Measurements from ENCODE around the gene TCF3. TPM values are rescaled to one million over a fixed set of nuclear protein-coding genes. Genes with fewer than 3 reads are reported as not detected.

Gene TCF3
- 197 and 208 TPM in 2 replicates for total RNA-seq

DNA sequence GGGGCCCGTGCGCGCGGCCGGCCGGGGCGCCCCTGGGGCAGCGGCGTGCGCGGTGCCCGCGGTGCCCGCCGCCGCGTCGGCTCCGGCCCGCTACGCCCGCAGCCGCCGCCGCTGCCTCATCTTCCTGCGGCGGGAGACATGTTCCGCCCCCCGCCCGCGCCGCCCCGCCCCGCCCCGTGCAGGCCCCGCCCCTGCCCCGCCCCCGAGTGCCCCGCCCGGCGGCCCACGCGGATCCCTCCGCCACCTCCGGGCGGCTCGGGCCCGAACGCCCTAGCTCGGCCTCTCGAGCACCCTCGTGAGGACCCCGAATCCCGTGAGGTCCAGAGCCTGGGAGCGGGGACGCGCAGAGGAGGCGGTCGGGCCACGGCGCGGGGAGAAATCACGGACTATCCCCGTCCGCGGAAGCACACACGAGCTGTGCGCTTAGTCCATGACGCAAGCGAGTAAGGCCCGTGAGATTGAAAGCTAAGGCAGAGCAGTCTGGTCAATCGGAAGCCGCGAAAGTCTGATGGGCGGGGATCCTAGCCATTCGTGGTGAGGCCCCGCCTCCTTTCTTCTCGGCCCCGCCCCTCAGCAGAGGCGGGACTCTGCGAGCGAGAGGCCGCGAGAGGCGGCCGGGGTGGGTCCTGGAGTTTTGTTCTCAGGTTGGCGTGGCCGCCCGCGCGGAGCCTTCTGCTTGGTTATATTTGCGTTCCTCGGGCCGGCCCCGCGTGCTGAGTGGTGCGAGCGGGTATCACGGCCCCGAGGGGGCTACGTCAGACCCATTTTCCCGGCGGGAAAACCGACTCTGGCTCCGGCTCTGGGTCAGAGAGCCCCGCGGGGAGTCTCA is at the start of gene TCF3:
TCF3 (minus strand) TSS at position 145 of the 829 bp plus-strand sequence. CDS start 2,367 bp downstream, outside the sequence.

GRCh38 chr19:1605236-1606137 is 46.9 kb downstream of the TCF3 start, which contains the start of gene UQCR11:
TSS of gene UQCR11 (minus strand) at chr19:1605462. CDS start at chr19:1605409, 53 bp downstream.

GRCh38 chr19:1592755-1593500 is 59.5 kb downstream of the TCF3 start, which contains the start of gene MBD3:
TSS of gene MBD3 (minus strand) at chr19:1592865. CDS start at chr19:1592631, 234 bp downstream.

DNA sequence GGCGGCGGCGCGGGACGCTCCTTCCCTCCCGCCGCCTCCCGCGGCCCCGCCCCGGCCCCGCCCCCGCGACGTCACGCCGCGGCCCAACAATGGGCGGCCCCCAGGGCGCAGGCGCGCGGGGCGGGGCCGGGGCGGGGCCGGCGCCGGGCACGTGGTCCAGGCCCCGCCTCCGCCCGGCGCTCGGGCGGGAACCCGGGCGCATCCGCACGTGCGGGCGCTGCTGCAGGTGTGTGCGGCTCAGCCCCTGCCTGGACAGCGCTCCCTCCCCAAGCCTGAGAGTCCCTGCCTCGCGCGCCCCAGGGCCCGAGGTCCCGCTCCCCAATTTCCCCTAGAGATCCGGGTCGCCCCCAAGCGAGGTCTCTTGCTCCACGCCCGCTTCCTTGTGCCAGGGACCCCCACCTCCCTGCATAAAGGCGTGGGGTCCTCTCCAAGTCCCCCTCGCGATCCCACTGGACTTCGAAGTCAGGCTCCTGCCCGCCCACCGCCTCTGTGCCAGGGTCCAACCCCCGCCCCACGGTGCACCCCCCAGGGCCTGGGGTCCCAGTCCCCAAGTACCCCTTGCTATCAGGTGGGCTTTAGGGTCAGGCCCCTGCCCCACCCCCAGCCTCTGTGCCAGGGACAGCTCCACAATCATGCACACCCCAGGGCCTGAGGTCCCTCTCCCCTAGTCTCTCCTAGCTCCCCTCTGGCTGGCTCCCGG is 83.9 kb downstream of the TCF3 start, which contains the start of gene MEX3D:
MEX3D (minus strand) TSS at position 6 of the 700 bp plus-strand sequence. CDS start 267 bp downstream, outside the sequence.

Other genes starting within 250 kb of the TCF3 start
- 83.3 and 92.8 TPM in 2 replicates for gene DAZAP1, start 245.0 kb downstream of the TCF3 start, total RNA-seq
- 3,210 and 3,696 TPM in 2 replicates for gene RPS15, start 214.2 kb downstream of the TCF3 start, total RNA-seq
- not detected in 2 replicates for gene APC2, start 202.5 kb downstream of the TCF3 start, total RNA-seq
- gene C19orf25, start 173.4 kb downstream of the TCF3 start, total RNA-seq: 16.1 and 20.4 TPM in 2 replicates
- gene PCSK4, start 162.3 kb downstream of the TCF3 start, total RNA-seq: 0.13 and 0.94 TPM in 2 replicates
- 1.1 and 2.7 TPM in 2 replicates for gene REEP6, start 161.4 kb downstream of the TCF3 start, total RNA-seq
- not detected in 2 replicates for gene ADAMTSL5, start 139.6 kb downstream of the TCF3 start, total RNA-seq
- gene PLK5, start 128.5 kb downstream of the TCF3 start, total RNA-seq: not detected in 2 replicates
- 75.3 and 76.9 TPM in 2 replicates for gene MEX3D, start 84.3 kb downstream of the TCF3 start, total RNA-seq
- 150 and 169 TPM in 2 replicates for gene MBD3, start 59.8 kb downstream of the TCF3 start, total RNA-seq
- 75.2 and 85.2 TPM in 2 replicates for gene UQCR11, start 47.2 kb downstream of the TCF3 start, total RNA-seq
- not detected in 2 replicates for gene ONECUT3, start 100.9 kb upstream of the TCF3 start, total RNA-seq
- gene ATP8B3, start 159.7 kb upstream of the TCF3 start, total RNA-seq: 0.93 and 2.3 TPM in 2 replicates
- gene REXO1, start 195.9 kb upstream of the TCF3 start, total RNA-seq: 12.6 and 14.9 TPM in 2 replicates
- 15.8 and 17.9 TPM in 2 replicates for gene KLF16, start 211.0 kb upstream of the TCF3 start, total RNA-seq
- gene ABHD17A, start 232.9 kb upstream of the TCF3 start, total RNA-seq: 162 and 184 TPM in 2 replicates

All from mammary microvascular endothelial cell (primary cell).